Measurements from ENCODE around the gene LRMDA.

GRCh38 chr10:75440271-75440793, 8.9 kb downstream of the LRMDA start:
- TF ChIP-seq RAD21 (conservative IDR thresholded peaks at IDR 0.05 in 1 of 2, IDR thresholded peaks at IDR 0.05 in 1 of 2) (no peak), POLR2A (IDR thresholded peaks at IDR 0.05; ENCODE audit: low read length) (no peak), CTCF (IDR thresholded peaks at IDR 0.05) (no peak), JUN (IDR thresholded peaks at IDR 0.05) (no peak), USF2 (IDR thresholded peaks at IDR 0.05) (no peak), PHF8 (IDR thresholded peaks at IDR 0.05; ENCODE audit: borderline replicate concordance, low read depth) (no peak), CEBPB (IDR thresholded peaks at IDR 0.05) (no peak), MAZ (IDR thresholded peaks at IDR 0.05; ENCODE audit: borderline replicate concordance, low read depth, low read length) (no peak), CBX8 (IDR thresholded peaks at IDR 0.05) (no peak), REST (IDR thresholded peaks at IDR 0.05) (no peak), EP300 (IDR thresholded peaks at IDR 0.05) (no peak), ZFP36 (IDR thresholded peaks at IDR 0.05; ENCODE audit: borderline replicate concordance, partially characterized antibody) (no peak), ZNF302 (CRISPR knock-in tag; IDR thresholded peaks at IDR 0.05) (no peak), E2F6 (IDR thresholded peaks at IDR 0.05; ENCODE audit: borderline replicate concordance, low read depth) (no peak)

Data from A549 (cell line).